WTC11 (cell line): ENCODE results near the gene PFDN1.

Experiments
- CREM ChIP-seq: sonication (generic); formaldehyde crosslinking; IDR thresholded peaks from 2 replicates; pipeline ENCODE4 v1.8.1; 2022; ENCODE audit warnings: mild to moderate bottlenecking, missing genetic modification reagents, moderate library complexity
- JUN ChIP-seq: sonication (generic); formaldehyde crosslinking; IDR thresholded peaks from 2 replicates; pipeline ENCODE4 v1.8.0; 2023; ENCODE audit warnings: mild to moderate bottlenecking, missing genetic modification reagents
- NR3C1 ChIP-seq: sonication (generic); formaldehyde crosslinking; conservative IDR thresholded peaks from 2 replicates; pipeline ENCODE4 v1.8.1; 2023; ENCODE audit warnings: low read depth, mild to moderate bottlenecking, missing genetic modification reagents
- SP1 ChIP-seq: sonication (generic); formaldehyde crosslinking; conservative IDR thresholded peaks from 2 replicates; pipeline ENCODE4 v1.8.1; 2022; ENCODE audit warnings: missing genetic modification reagents
- ZNF263 ChIP-seq: sonication (generic); formaldehyde crosslinking; IDR thresholded peaks from 2 replicates; pipeline ENCODE4 v1.8.1; 2022; ENCODE audit warnings: low read depth, mild to moderate bottlenecking, moderate library complexity, missing genetic modification reagents
- TF ChIP-seq, protein P1 (sequence below): fragments of 200-600 bp; IDR thresholded peaks from 2 replicates; pipeline ENCODE4 v1.8.0; 2022; ENCODE audit warnings: antibody characterized with exemption
- TF ChIP-seq, protein P2 (sequence below): sonication (generic); formaldehyde crosslinking; IDR thresholded peaks from 2 replicates; pipeline ENCODE4 v1.8.0; 2022; ENCODE audit warnings: mild to moderate bottlenecking, missing genetic modification reagents
- TF ChIP-seq, protein P3 (sequence below): sonication (generic); formaldehyde crosslinking; IDR thresholded peaks from 2 replicates; pipeline ENCODE4 v1.8.0; 2022; ENCODE audit warnings: mild to moderate bottlenecking, missing genetic modification reagents

DNA sequence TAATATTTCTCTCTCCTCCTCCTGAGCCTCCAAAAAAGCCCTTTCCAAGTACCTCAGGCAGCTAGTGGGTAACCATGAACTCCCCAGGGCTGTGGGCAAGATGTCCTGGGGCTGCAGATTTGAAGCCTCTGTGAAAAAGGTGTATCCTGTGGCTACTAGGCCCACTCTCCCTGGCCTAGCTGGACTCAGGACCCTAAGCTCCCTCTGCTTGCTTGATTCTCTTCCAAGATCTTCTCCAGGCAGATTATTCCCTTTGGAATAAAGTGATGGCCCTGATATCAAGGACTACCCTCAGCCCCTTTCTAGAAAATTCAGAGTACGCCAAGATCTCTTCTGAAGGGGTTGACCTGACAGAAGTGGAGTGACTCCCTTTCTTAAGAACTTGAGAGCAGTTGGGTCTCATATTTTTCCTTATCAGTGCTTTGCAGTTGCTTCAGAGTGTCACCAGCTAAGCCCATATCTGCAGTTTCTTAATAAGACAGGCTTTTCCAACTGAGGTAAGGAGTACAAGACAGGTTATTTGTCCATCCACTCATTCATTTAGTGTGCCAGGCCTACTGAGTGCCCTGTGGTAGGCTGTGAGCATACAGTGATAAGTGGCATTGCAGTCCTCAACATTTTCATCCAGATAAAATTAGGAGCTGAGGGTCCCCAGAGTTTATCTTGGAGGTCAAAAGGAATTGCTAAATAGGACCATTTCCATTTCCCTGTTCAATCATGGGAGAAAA, 85.4 kb downstream of the PFDN1 start:
- TF ChIP-seq, protein P1, sequence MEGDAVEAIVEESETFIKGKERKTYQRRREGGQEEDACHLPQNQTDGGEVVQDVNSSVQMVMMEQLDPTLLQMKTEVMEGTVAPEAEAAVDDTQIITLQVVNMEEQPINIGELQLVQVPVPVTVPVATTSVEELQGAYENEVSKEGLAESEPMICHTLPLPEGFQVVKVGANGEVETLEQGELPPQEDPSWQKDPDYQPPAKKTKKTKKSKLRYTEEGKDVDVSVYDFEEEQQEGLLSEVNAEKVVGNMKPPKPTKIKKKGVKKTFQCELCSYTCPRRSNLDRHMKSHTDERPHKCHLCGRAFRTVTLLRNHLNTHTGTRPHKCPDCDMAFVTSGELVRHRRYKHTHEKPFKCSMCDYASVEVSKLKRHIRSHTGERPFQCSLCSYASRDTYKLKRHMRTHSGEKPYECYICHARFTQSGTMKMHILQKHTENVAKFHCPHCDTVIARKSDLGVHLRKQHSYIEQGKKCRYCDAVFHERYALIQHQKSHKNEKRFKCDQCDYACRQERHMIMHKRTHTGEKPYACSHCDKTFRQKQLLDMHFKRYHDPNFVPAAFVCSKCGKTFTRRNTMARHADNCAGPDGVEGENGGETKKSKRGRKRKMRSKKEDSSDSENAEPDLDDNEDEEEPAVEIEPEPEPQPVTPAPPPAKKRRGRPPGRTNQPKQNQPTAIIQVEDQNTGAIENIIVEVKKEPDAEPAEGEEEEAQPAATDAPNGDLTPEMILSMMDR = no peak
- no peak for TF ChIP-seq JUN (CRISPR knock-in tag)
- no peak for TF ChIP-seq NR3C1
- TF ChIP-seq, protein P2, sequence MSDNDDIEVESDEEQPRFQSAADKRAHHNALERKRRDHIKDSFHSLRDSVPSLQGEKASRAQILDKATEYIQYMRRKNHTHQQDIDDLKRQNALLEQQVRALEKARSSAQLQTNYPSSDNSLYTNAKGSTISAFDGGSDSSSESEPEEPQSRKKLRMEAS (CRISPR knock-in tag) = no peak
- no peak for TF ChIP-seq SP1 (CRISPR knock-in tag)
- TF ChIP-seq, protein P3, sequence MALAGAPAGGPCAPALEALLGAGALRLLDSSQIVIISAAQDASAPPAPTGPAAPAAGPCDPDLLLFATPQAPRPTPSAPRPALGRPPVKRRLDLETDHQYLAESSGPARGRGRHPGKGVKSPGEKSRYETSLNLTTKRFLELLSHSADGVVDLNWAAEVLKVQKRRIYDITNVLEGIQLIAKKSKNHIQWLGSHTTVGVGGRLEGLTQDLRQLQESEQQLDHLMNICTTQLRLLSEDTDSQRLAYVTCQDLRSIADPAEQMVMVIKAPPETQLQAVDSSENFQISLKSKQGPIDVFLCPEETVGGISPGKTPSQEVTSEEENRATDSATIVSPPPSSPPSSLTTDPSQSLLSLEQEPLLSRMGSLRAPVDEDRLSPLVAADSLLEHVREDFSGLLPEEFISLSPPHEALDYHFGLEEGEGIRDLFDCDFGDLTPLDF = no peak
- no peak for TF ChIP-seq ZNF263
- no peak for TF ChIP-seq CREM (CRISPR knock-in tag)
